Smooth muscle cell (in vitro differentiated cells): ENCODE measurements around the gene EID2. TPM values are rescaled to one million over a fixed set of nuclear protein-coding genes. Genes with fewer than 3 reads are reported as not detected.

Experiments
- DNase-seq: peaks from one replicate; lab custom pipeline; 2025; ENCODE audit not compliant: unreplicated experiment; lab: John Stamatoyannopoulos, UW
- H2AFZ ChIP-seq: fragments of 200-600 bp; sonication (generic); 2 replicates; pipeline ENCODE4 v1.6.0; 2016; ENCODE audit warnings: antibody characterized with exemption, low read depth, mild to moderate bottlenecking
- H3F3A ChIP-seq: fragments of 200-600 bp; sonication (generic); 2 replicates; pipeline ENCODE4 v1.6.0; 2017; ENCODE audit warnings: antibody characterized with exemption, low read depth
- H3K27ac ChIP-seq: fragments of 200-600 bp; sonication (generic); 2 replicates; pipeline ENCODE4 v1.5.1; 2016; ENCODE audit warnings: low read depth, mild to moderate bottlenecking
- H3K27me3 ChIP-seq: fragments of 200-600 bp; sonication (generic); 2 replicates; pipeline ENCODE4 v1.6.1; 2016; ENCODE audit warnings: low read depth, mild to moderate bottlenecking
- H3K36me3 ChIP-seq: fragments of 200-600 bp; sonication (generic); 2 replicates; pipeline ENCODE4 v1.5.1; 2016; ENCODE audit warnings: low read depth
- H3K4me1 ChIP-seq: fragments of 200-600 bp; sonication (generic); 2 replicates; pipeline ENCODE4 v1.5.1; 2016; ENCODE audit warnings: low read depth
- H3K4me2 ChIP-seq: fragments of 200-600 bp; sonication (generic); 2 replicates; pipeline ENCODE4 v1.6.0; 2016; ENCODE audit warnings: mild to moderate bottlenecking
- H3K4me3 ChIP-seq: fragments of 200-600 bp; sonication (generic); 2 replicates; pipeline ENCODE4 v1.5.1; 2016; ENCODE audit warnings: mild to moderate bottlenecking
- H3K79me2 ChIP-seq: fragments of 200-600 bp; sonication (generic); 2 replicates; pipeline ENCODE4 v1.6.0; 2016; ENCODE audit warnings: low read depth, mild to moderate bottlenecking
- H3K9ac ChIP-seq: fragments of 200-600 bp; sonication (generic); 2 replicates; pipeline ENCODE4 v1.6.0; 2016; ENCODE audit warnings: low read depth
- H3K9me3 ChIP-seq: fragments of 200-600 bp; sonication (generic); replicated peaks from 2 replicates; pipeline ENCODE4 v1.5.1; 2016; ENCODE audit warnings: low read depth
- H4K20me1 ChIP-seq: fragments of 200-600 bp; sonication (generic); 2 replicates; pipeline ENCODE4 v1.6.0; 2016; ENCODE audit warnings: low read depth
- WGBS: methylation state at CpG from one replicate; pipeline ENCODE4 v1.1.7; 2016; ENCODE audit warnings: low lambda C conversion rate; 5-methylcytosine and 5-hydroxymethylcytosine counted together
- polyA plus RNA-seq: library from polyadenylated mRNA; unstranded; fragments of >200 nt; fragmentation: Nextera tagmentation; extraction: Ambion mirVana; gene quantifications from 2 replicates; pipeline ENCODE4 v1.2.1, GENCODE V29; 2016
- total RNA-seq: library from RNA; depleted of rRNA; stranded (reverse); fragments of >200 nt; gene quantifications from 2 replicates; pipeline ENCODE4 v1.2.3, GENCODE V29; 2014
- TF ChIP-seq, protein P1 (sequence below): fragments of 200-600 bp; sonication (generic); IDR thresholded peaks from 2 replicates; pipeline ENCODE4 v1.5.1; 2017; ENCODE audit warnings: borderline replicate concordance, mild to moderate bottlenecking, antibody characterized with exemption; ENCODE audit not compliant: insufficient read depth, poor library complexity, severe bottlenecking

EID2 gene
- total and polyA plus RNA-seq, 2 experiments from 2014 or later: 11.9 to 24.2 TPM

DNA sequence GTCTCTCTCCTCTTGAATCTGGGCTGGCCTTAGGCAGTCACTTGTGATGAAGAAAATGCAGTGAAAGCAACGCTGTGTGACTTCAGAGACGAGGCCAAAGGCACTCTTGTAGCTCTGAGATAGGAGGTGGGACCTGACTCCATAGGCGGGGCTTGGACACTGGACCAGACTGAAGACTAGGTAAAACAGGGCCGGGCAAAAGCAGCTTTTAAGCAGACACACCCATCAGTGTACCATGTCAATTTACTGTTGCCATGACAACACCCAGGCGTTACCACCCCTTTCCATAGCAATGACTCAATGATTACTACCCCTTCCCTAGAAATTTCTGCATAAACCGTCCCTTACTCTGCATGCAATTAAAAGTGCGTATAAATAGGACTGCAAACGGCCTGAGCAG is 6.6 kb upstream of the EID2 start:
- Histone ChIP-seq H3K4me1 (no peaks in the 10 kb centered on the region), H3K27ac (no peak overlapping the region), H3K4me2 (no peak overlapping the region), H3K79me2 (no peaks in the 10 kb centered on the region), H3K27me3 (no peaks in the 10 kb centered on the region), H3F3A (no peaks in the 10 kb centered on the region), H4K20me1 (no peaks in the 10 kb centered on the region), H3K4me3 (no peak overlapping the region), H2AFZ (no peak overlapping the region), H3K9me3 (no peaks in the 10 kb centered on the region), H3K9ac (no peak overlapping the region), H3K36me3 (no peaks in the 10 kb centered on the region)
- DNase-seq: no peak
- WGBS: 69% methylated on average over 8 of the region's 8 CpGs
- TF ChIP-seq, protein P1, sequence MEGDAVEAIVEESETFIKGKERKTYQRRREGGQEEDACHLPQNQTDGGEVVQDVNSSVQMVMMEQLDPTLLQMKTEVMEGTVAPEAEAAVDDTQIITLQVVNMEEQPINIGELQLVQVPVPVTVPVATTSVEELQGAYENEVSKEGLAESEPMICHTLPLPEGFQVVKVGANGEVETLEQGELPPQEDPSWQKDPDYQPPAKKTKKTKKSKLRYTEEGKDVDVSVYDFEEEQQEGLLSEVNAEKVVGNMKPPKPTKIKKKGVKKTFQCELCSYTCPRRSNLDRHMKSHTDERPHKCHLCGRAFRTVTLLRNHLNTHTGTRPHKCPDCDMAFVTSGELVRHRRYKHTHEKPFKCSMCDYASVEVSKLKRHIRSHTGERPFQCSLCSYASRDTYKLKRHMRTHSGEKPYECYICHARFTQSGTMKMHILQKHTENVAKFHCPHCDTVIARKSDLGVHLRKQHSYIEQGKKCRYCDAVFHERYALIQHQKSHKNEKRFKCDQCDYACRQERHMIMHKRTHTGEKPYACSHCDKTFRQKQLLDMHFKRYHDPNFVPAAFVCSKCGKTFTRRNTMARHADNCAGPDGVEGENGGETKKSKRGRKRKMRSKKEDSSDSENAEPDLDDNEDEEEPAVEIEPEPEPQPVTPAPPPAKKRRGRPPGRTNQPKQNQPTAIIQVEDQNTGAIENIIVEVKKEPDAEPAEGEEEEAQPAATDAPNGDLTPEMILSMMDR: no peak

DNA sequence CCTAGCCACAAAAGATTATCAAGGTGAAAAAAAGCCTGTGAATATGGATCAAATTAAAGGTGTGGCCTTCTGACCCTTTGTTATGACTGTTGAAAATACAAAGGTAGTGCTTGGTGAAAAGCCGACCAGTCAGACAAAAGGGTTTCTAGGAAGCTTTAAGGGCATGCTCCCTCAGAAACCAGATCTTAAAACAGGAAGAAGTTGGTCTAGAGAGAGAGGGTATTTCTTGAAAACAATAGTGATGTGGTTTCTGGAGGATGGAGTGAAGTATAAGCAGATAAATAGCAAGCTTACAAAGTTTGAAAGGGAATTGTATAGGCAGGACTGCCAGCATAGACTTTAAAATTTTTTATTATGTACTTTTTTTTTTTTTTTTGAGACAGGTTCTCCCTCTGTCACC is 5.0 kb upstream of the EID2 start:
- WGBS: 73% methylated on average over 1 of the region's 1 CpG
- H3K9ac ChIP-seq: no peak overlapping the region
- TF ChIP-seq, protein P1: no peak
- no peaks in the 10 kb centered on the region for H3K4me1 ChIP-seq
- H2AFZ ChIP-seq: no peak overlapping the region
- DNase-seq: no peak
- H3K27me3 ChIP-seq: no peaks in the 10 kb centered on the region
- H3F3A ChIP-seq: no peaks in the 10 kb centered on the region
- no peaks in the 10 kb centered on the region for H3K9me3 ChIP-seq
- H3K79me2 ChIP-seq: no peaks in the 10 kb centered on the region
- no peak overlapping the region for H3K27ac ChIP-seq
- H3K36me3 ChIP-seq: no peaks in the 10 kb centered on the region
- H3K4me3 ChIP-seq: no peak overlapping the region
- H4K20me1 ChIP-seq: no peaks in the 10 kb centered on the region
- no peak overlapping the region for H3K4me2 ChIP-seq

DNA sequence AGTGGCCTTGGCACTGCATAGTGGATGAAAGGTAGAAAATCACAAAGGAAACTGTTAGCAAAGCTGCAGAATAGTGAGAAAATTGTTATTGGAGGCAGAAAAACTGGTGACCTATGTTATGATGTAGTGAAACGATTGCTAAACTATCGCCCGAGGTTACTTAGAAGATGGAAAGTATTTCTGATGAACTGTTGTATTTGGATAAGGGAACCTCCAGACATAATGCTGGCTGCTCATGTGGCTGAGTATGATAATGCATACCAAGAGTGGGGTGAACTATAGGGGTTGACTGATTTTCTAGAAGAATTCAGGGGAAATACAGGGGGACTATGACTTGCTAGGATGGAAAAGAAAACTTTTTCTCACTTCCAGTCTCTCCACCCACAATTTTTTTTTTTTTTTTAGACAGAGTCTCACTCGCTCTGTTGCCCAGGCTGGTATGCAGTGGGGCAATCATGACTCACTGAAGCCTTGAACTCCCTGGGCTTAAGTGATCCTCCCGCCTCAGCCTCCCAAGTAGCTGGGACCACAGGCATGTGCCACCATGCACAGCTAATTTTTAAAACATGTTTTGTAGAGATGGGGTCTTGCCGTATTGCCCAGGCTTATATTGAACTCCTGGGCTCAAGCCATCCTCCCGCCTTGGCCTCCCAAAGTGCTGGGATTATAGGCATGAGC is 4.4 kb upstream of the EID2 start:
- WGBS: 64% methylated on average over 7 of the region's 7 CpGs
- no peaks in the 10 kb centered on the region for H3K27me3 ChIP-seq
- no peak for DNase-seq

DNA sequence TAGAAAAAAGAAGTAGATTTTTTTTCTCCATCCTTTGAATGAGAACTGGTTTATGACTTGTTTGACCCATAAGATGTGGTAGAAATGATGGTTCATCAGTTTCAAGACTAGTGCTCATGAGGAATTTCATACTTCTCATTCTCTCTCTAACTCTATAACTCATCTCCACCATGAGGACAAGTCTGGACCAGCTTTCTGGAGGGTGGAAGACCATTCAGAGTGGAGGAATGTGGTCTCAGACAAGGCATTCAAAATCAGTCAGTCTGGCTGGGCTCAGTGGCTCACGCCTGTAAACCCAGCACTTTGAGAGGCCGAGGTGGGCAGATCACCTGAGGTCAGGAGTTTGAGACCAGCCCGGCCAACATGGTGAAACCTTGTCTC is 3.5 kb upstream of the EID2 start:
- 79% methylated on average over 3 of the region's 3 CpGs for WGBS
- H3K36me3 ChIP-seq: no peaks in the 10 kb centered on the region
- H3K4me2 ChIP-seq: no peak overlapping the region
- no peak overlapping the region for H3K27ac ChIP-seq
- peaks cover 10% of the 10 kb centered on the region for H3K79me2 ChIP-seq
- no peaks in the 10 kb centered on the region for H3K27me3 ChIP-seq
- no peak overlapping the region for H3K4me3 ChIP-seq
- H2AFZ ChIP-seq: no peak overlapping the region
- H3K4me1 ChIP-seq: peaks cover 6% of the 10 kb centered on the region
- H4K20me1 ChIP-seq: peaks cover 6% of the 10 kb centered on the region
- H3F3A ChIP-seq: no peaks in the 10 kb centered on the region
- no peak for DNase-seq
- H3K9me3 ChIP-seq: no peaks in the 10 kb centered on the region
- H3K9ac ChIP-seq: no peak overlapping the region
- TF ChIP-seq, protein P1: no peak

More for the DNA sequence above, 4.4 kb upstream of the EID2 start:
- Histone ChIP-seq H3K4me3 (no peak overlapping the region), H4K20me1 (no peaks in the 10 kb centered on the region), H3K9me3 (no peaks in the 10 kb centered on the region), H3K27ac (no peak overlapping the region), H3K9ac (no peak overlapping the region), H3K79me2 (peaks cover under 1% of the 10 kb centered on the region), H3K4me2 (no peak overlapping the region), H3F3A (no peaks in the 10 kb centered on the region), H3K4me1 (no peaks in the 10 kb centered on the region), H2AFZ (no peak overlapping the region), H3K36me3 (no peaks in the 10 kb centered on the region)
- TF ChIP-seq, protein P1: no peak
